ENCODE measurements around the gene NLGN4X. TPM values are rescaled to one million over a fixed set of nuclear protein-coding genes. Genes with fewer than 3 reads are reported as not detected.

Gene NLGN4X
- total RNA-seq, 1 donor from 2014 or later: 51.3 TPM

GRCh38 chrX:5957506-5957905 lies 271.2 kb downstream of the NLGN4X start:
- TF ChIP-seq CTCF (IDR thresholded peaks at IDR 0.05; ENCODE audit: unreplicated experiment): no peak
- H3K4me3 Mint-ChIP-seq (ENCODE audit: unreplicated experiment): no peak overlapping the region
- no peaks in the 10 kb centered on the region for H3K36me3 Mint-ChIP-seq (ENCODE audit: low read depth, unreplicated experiment)
- DNase-seq (ENCODE audit: low spot score): no peak
- peaks cover 2% of the 10 kb centered on the region for H3K4me1 Mint-ChIP-seq (ENCODE audit: unreplicated experiment)
- no peak overlapping the region for H3K27ac Mint-ChIP-seq (ENCODE audit: unreplicated experiment)
- H3K9me3 Mint-ChIP-seq (ENCODE audit: unreplicated experiment): no peaks in the 10 kb centered on the region
- H3K27me3 Mint-ChIP-seq (ENCODE audit: unreplicated experiment): no peaks in the 10 kb centered on the region

- no peak for DNase-seq (ENCODE audit: low spot score)
- H3K4me3 Mint-ChIP-seq (ENCODE audit: unreplicated experiment): no peak overlapping the region
- H3K27ac Mint-ChIP-seq (ENCODE audit: unreplicated experiment): no peak overlapping the region
- no peaks in the 10 kb centered on the region for H3K4me1 Mint-ChIP-seq (ENCODE audit: unreplicated experiment)
- H3K9me3 Mint-ChIP-seq (ENCODE audit: unreplicated experiment): no peaks in the 10 kb centered on the region
- no peak for TF ChIP-seq CTCF (IDR thresholded peaks at IDR 0.05; ENCODE audit: unreplicated experiment)
- no peaks in the 10 kb centered on the region for H3K27me3 Mint-ChIP-seq (ENCODE audit: unreplicated experiment)
- no peaks in the 10 kb centered on the region for H3K36me3 Mint-ChIP-seq (ENCODE audit: low read depth, unreplicated experiment)
Measured at GRCh38 chrX:5936438-5936837, 292.2 kb downstream of the NLGN4X start.

DNA sequence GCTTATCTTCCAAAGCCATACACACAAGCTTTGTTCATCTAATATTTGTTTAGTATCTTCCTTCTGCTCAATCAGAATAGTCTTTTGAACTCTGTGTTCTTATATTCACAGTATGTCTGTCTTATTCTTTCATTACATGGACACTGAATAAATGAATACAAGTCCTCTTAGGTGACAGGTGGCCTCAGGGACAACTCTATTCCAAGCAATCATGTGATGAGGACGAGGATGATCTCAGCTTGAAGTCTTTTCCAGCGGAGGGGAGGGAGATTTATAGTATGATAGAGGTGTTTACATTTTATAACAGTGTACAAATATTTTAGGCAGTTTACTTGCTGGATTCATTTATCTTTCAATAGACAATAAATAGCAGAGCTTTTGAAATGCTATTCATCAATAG lies 300.4 kb downstream of the NLGN4X start:
- Mint-ChIP-seq H3K27ac (ENCODE audit: unreplicated experiment) (no peak overlapping the region), H3K9me3 (ENCODE audit: unreplicated experiment) (no peaks in the 10 kb centered on the region), H3K4me1 (ENCODE audit: unreplicated experiment) (no peaks in the 10 kb centered on the region), H3K4me3 (ENCODE audit: unreplicated experiment) (no peak overlapping the region), H3K27me3 (ENCODE audit: unreplicated experiment) (no peaks in the 10 kb centered on the region), H3K36me3 (ENCODE audit: low read depth, unreplicated experiment) (no peaks in the 10 kb centered on the region)
- TF ChIP-seq CTCF (IDR thresholded peaks at IDR 0.05; ENCODE audit: unreplicated experiment): no peak
- DNase-seq (ENCODE audit: low spot score): no peak

GRCh38 chrX:5916945-5917344 lies 311.7 kb downstream of the NLGN4X start:
- H3K9me3 Mint-ChIP-seq (ENCODE audit: unreplicated experiment): no peaks in the 10 kb centered on the region
- no peaks in the 10 kb centered on the region for H3K27me3 Mint-ChIP-seq (ENCODE audit: unreplicated experiment)
- no peak overlapping the region for H3K4me3 Mint-ChIP-seq (ENCODE audit: unreplicated experiment)
- H3K36me3 Mint-ChIP-seq (ENCODE audit: low read depth, unreplicated experiment): peaks cover 9% of the 10 kb centered on the region
- DNase-seq (ENCODE audit: low spot score): no peak
- H3K27ac Mint-ChIP-seq (ENCODE audit: unreplicated experiment): no peak overlapping the region
- no peaks in the 10 kb centered on the region for H3K4me1 Mint-ChIP-seq (ENCODE audit: unreplicated experiment)
- no peak for TF ChIP-seq CTCF (IDR thresholded peaks at IDR 0.05; ENCODE audit: unreplicated experiment)

- no peak for DNase-seq (ENCODE audit: low spot score)
- peaks cover 9% of the 10 kb centered on the region for H3K36me3 Mint-ChIP-seq (ENCODE audit: low read depth, unreplicated experiment)
- H3K27ac Mint-ChIP-seq (ENCODE audit: unreplicated experiment): no peak overlapping the region
- no peak for TF ChIP-seq CTCF (IDR thresholded peaks at IDR 0.05; ENCODE audit: unreplicated experiment)
- H3K9me3 Mint-ChIP-seq (ENCODE audit: unreplicated experiment): no peaks in the 10 kb centered on the region
- H3K4me3 Mint-ChIP-seq (ENCODE audit: unreplicated experiment): no peak overlapping the region
- no peaks in the 10 kb centered on the region for H3K4me1 Mint-ChIP-seq (ENCODE audit: unreplicated experiment)
- no peaks in the 10 kb centered on the region for H3K27me3 Mint-ChIP-seq (ENCODE audit: unreplicated experiment)
Measured at GRCh38 chrX:5915783-5916182, 312.9 kb downstream of the NLGN4X start.

Measured in endothelial cell (in vitro differentiated cells).